SK-N-SH (cell line): ENCODE measurements around the gene MOB1B. TPM values are rescaled to one million over a fixed set of nuclear protein-coding genes. Genes with fewer than 3 reads are reported as not detected.

Experiments
- CTCF ChIA-PET: fragments of 300-600, 350-600 bp; formaldehyde crosslinking; extraction: SDS; loops from one replicate; lab custom pipeline; 2021; lab: Yijun Ruan, JAX
- POLR2A ChIA-PET: fragments of 350-600 bp; sonication (Branson Sonifier 250); formaldehyde crosslinking; extraction: SDS; loops from one replicate; lab custom pipeline; 2020; ENCODE audit warnings: antibody characterized with exemption, inconsistent platforms; lab: Yijun Ruan, JAX
- DNase-seq: peaks from one replicate; pipeline ENCODE4 v3.0.0; 2012
- H2AFZ ChIP-seq: fragments of 200-600 bp; sonication (generic); 2 replicates; pipeline ENCODE4 v1.8.1; 2016; ENCODE audit warnings: antibody characterized with exemption, mild to moderate bottlenecking, low read depth
- H3F3A ChIP-seq: fragments of 200-600 bp; sonication (generic); replicated peaks from 2 replicates; pipeline ENCODE3; 2016; ENCODE audit warnings: antibody characterized with exemption, mild to moderate bottlenecking; ENCODE audit not compliant: insufficient read depth
- H3K27ac ChIP-seq, 2 experiments: fragments of 200-500 bp in 1 of 2; fragments of 200-600 bp in 1 of 2; sonication (Bioruptor generic) in 1 of 2; sonication (generic), shearing (Covaris generic) in 1 of 2; 2 replicates each; pipeline versions ENCODE4 v1.5.1 to v1.6.1; 2014 to 2016; ENCODE audit warnings: low read depth in 2 of 2, inconsistent platforms in 1 of 2, low read length in 1 of 2, mild to moderate bottlenecking in 1 of 2, mixed read lengths in 1 of 2
- H3K27me3 ChIP-seq: fragments of 200-600 bp; sonication (generic), shearing (Covaris generic); 2 replicates; pipeline ENCODE4 v1.6.1; 2016; ENCODE audit warnings: mixed run types; ENCODE audit not compliant: insufficient read depth
- H3K36me3 ChIP-seq, 2 experiments: fragments of 200-500 bp in 1 of 2; fragments of 200-600 bp in 1 of 2; sonication (Bioruptor generic) in 1 of 2; sonication (generic) in 1 of 2; replicated peaks in 1 of 2; 2 replicates each; pipeline versions ENCODE3 to v1.5.1; 2014 to 2016; ENCODE audit warnings: low read length in 1 of 2, mild to moderate bottlenecking in 1 of 2; ENCODE audit not compliant: insufficient read depth in 2 of 2, control insufficient read depth in 1 of 2
- H3K4me1 ChIP-seq, 2 experiments: fragments of 200-500 bp in 1 of 2; fragments of 200-600 bp in 1 of 2; sonication (Bioruptor generic) in 1 of 2; sonication (generic), shearing (Covaris generic) in 1 of 2; 2 replicates each; pipeline versions ENCODE4 v1.5.1 to v1.6.1; 2014 to 2016; ENCODE audit warnings: low read depth in 1 of 2, low read length in 1 of 2, mixed run types in 1 of 2; ENCODE audit not compliant: insufficient read depth in 2 of 2, control insufficient read depth in 1 of 2
- H3K4me2 ChIP-seq: fragments of 200-600 bp; sonication (generic), shearing (Covaris generic); 2 replicates; pipeline ENCODE4 v1.6.1; 2017; ENCODE audit warnings: mixed run types
- H3K4me3 ChIP-seq, 2 experiments: fragments of 200-500 bp in 1 of 2; fragments of 200-600 bp in 1 of 2; sonication (Bioruptor generic) in 1 of 2; sonication (generic), shearing (Covaris generic) in 1 of 2; 2 replicates each; pipeline versions ENCODE4 v1.5.1 to v1.8.1; 2014 to 2016; ENCODE audit warnings: low read depth in 2 of 2, inconsistent platforms in 1 of 2, low read length in 1 of 2, mild to moderate bottlenecking in 1 of 2, mixed read lengths in 1 of 2, moderate library complexity in 1 of 2
- H3K79me2 ChIP-seq: fragments of 200-600 bp; sonication (generic); 2 replicates; pipeline ENCODE4 v1.8.1; 2017; ENCODE audit warnings: mild to moderate bottlenecking; ENCODE audit not compliant: insufficient read depth
- H3K9ac ChIP-seq: fragments of 200-600 bp; sonication (generic); 2 replicates; pipeline ENCODE4 v1.6.1; 2017; ENCODE audit warnings: mixed run types
- H3K9me2 ChIP-seq: fragments of 200-600 bp; sonication (generic); 2 replicates; pipeline ENCODE4 v1.6.1; 2017; ENCODE audit warnings: mixed run types
- H3K9me3 ChIP-seq: fragments of 200-600 bp; sonication (generic); 2 replicates; pipeline ENCODE4 v1.6.1; 2017; ENCODE audit warnings: mixed run types, mild to moderate bottlenecking, moderate library complexity
- H4K20me1 ChIP-seq: fragments of 200-600 bp; sonication (generic); 2 replicates; pipeline ENCODE4 v1.6.1; 2017; ENCODE audit warnings: mild to moderate bottlenecking, mixed run types; ENCODE audit not compliant: insufficient read depth
- FOSL2 ChIP-seq: IDR thresholded peaks from 2 replicates; pipeline ENCODE4 v1.4.0; 2012; ENCODE audit warnings: low read depth, mild to moderate bottlenecking, moderate library complexity, borderline replicate concordance
- FOXJ3 ChIP-seq: sonication (generic); formaldehyde crosslinking; IDR thresholded peaks from 2 replicates; pipeline ENCODE4 v1.5.1; 2020; ENCODE audit warnings: mild to moderate bottlenecking, missing genetic modification reagents
- FOXM1 ChIP-seq: IDR thresholded peaks from 2 replicates; pipeline ENCODE4 v1.4.0; 2012; ENCODE audit warnings: low read depth, mild to moderate bottlenecking
- GABPA ChIP-seq: IDR thresholded peaks from 2 replicates; pipeline ENCODE4 v1.4.0; 2012; ENCODE audit warnings: low read depth, mild to moderate bottlenecking
- IRF3 ChIP-seq: fragments of 150-350 bp; IDR thresholded peaks from 2 replicates; pipeline ENCODE4 v1.6.1; 2016; ENCODE audit warnings: mild to moderate bottlenecking, low read depth, low read length
- JUND ChIP-seq: IDR thresholded peaks from 2 replicates; pipeline ENCODE4 v1.4.0; 2012
- MEF2A ChIP-seq: IDR thresholded peaks from 2 replicates; pipeline ENCODE4 v1.4.0; 2012; ENCODE audit warnings: low read depth, borderline replicate concordance
- PBX3 ChIP-seq: IDR thresholded peaks from 2 replicates; pipeline ENCODE4; 2012
- POLR2AphosphoS5 ChIP-seq: IDR thresholded peaks from 2 replicates; pipeline ENCODE4 v1.6.1; 2012; ENCODE audit warnings: low read depth, low read length
- RAD21 ChIP-seq: IDR thresholded peaks from 2 replicates; pipeline ENCODE4 v1.6.1; 2012; ENCODE audit warnings: mild to moderate bottlenecking, low read length
- RCOR1 ChIP-seq: fragments of 150-350 bp; IDR thresholded peaks from 2 replicates; pipeline ENCODE4 v1.6.1; 2017; ENCODE audit warnings: antibody characterized with exemption, low read length
- RFX5 ChIP-seq: IDR thresholded peaks from 2 replicates; pipeline ENCODE4 v1.6.1; 2012; ENCODE audit warnings: mild to moderate bottlenecking, improper control_type of control experiment, low read length
- TAF1 ChIP-seq: IDR thresholded peaks from 2 replicates; pipeline ENCODE4 v1.6.1; 2012; ENCODE audit warnings: low read depth, mild to moderate bottlenecking, low read length, moderate library complexity, borderline replicate concordance
- TCF12 ChIP-seq: IDR thresholded peaks from 2 replicates; pipeline ENCODE4 v1.4.0; 2012
- USF1 ChIP-seq: IDR thresholded peaks from 2 replicates; pipeline ENCODE4 v1.4.0; 2012; ENCODE audit warnings: low read depth, borderline replicate concordance
- USF2 ChIP-seq: fragments of 150-350 bp; IDR thresholded peaks from 2 replicates; pipeline ENCODE4 v1.6.1; 2017; ENCODE audit warnings: antibody characterized with exemption, low read length, low read depth, borderline replicate concordance
- ZBTB33 ChIP-seq: IDR thresholded peaks from 2 replicates; pipeline ENCODE4 v1.4.0; 2012; ENCODE audit warnings: low read depth, borderline replicate concordance
- whole genome bisulfite sequencing: methylation state at CpG from one replicate; pipeline ENCODE4 v1.1.6; 2017; ENCODE audit warnings: low lambda C conversion rate; 5-methylcytosine and 5-hydroxymethylcytosine counted together
- polyA plus RNA-seq, 3 experiments: library from polyadenylated mRNA; depleted of rRNA; stranded (reverse); fragments of >200 nt; gene quantifications; 2 replicates each; pipeline ENCODE4 v1.2.3, GENCODE V29; 2012

The MOB1B gene
- polyA plus RNA-seq, 1 of the 3 experiments (the other 2 are of a cell fraction) = 2.9 TPM

GRCh38 chr4:71020611-71021010 is 118.4 kb downstream of the MOB1B start (continued):
- TF ChIP-seq RFX5 (no peak), TCF12 (no peak)

- peak overlapping the region in 1 of 2 experiments; percentile 8; a peak in 1 of 4 replicates for H3K4me3 ChIP-seq
- TF ChIP-seq TCF12 (no peak), ZBTB33 (no peak), TAF1 (no peak), PBX3 (no peak), RCOR1 (no peak), FOXM1 (no peak), USF1 (no peak), POLR2AphosphoS5 (no peak), MEF2A (no peak), FOSL2 (no peak), GABPA (no peak), USF2 (no peak), JUND (no peak), IRF3 (no peak), RAD21 (no peak), FOXJ3 (no peak)
- TF ChIP-seq, all 33 proteins: peak for 0
- H3K9me2 ChIP-seq = no peaks in the 10 kb centered on the region; the same call in 1 of the 2 replicates
- WGBS = 88% methylated on average over 3 of the region's 3 CpGs
- no peak for DNase-seq
- peak overlapping the region; percentile 62 to 78; a peak in 3 of 4 replicates for H3K27ac ChIP-seq
- POLR2A ChIA-PET = no interaction called here
- H3K9me3 ChIP-seq = no peaks in the 10 kb centered on the region
- H3K36me3 ChIP-seq = peaks cover 47 to 48% of the 10 kb centered on the region in 2 experiments
- H4K20me1 ChIP-seq = no peaks in the 10 kb centered on the region
- CTCF ChIA-PET = interaction anchor here (0.9 to 1.5 kb wide), 2 partner anchors 25 to 337 kb away, joined by 3 read pairs; no protein-coding TSS in a partner anchor
- H3K4me2 ChIP-seq = peak overlapping the region; percentile 49; the same call in 1 of the 2 replicates
- no peak overlapping the region for H2AFZ ChIP-seq
- H3K27me3 ChIP-seq = no peaks in the 10 kb centered on the region
- peaks cover 16% of the 10 kb centered on the region; the same call in 1 of the 2 replicates for H3K79me2 ChIP-seq
- H3F3A ChIP-seq = peaks cover 29% of the 10 kb centered on the region
- H3K4me1 ChIP-seq = peaks cover 0 to 19% of the 10 kb centered on the region in 2 experiments; a peak in 2 of 4 replicates
- no peak overlapping the region for H3K9ac ChIP-seq
These were observed 123.5 kb downstream of the MOB1B start for GRCh38 chr4:71025654-71026053.
